ENCODE results near the gene MERTK. TPM values are rescaled to one million over a fixed set of nuclear protein-coding genes. Genes with fewer than 3 reads are reported as not detected.
"Not testable (repeated sequence)": the region's sequence is repeated elsewhere in the genome, so short reads cannot be mapped to it uniquely, and the experiment has no call there.

Gene MERTK
- total and polyA plus RNA-seq, 2 of the 13 experiments (the other 11 are each of a cell fraction or from before 2014, with no cell fraction given): 37.3 to 44.7 TPM

- TF ChIP-seq ZSCAN25 (CRISPR knock-in tag; IDR thresholded peaks at IDR 0.05) (no peak), HDAC1 (CRISPR knock-in tag; IDR thresholded peaks at IDR 0.05) (no peak), CC2D1A (CRISPR knock-in tag; IDR thresholded peaks at IDR 0.05) (no peak), BCL6 (CRISPR knock-in tag; IDR thresholded peaks at IDR 0.05) (no peak), DBP (CRISPR knock-in tag; IDR thresholded peaks at IDR 0.05; ENCODE audit: not compliant biosample characterization) (no peak)
These were observed 63.3 kb downstream of the MERTK start (continued) for GRCh38 chr2:111961663-111962062.

GRCh38 chr2:111963086-111963485, 64.7 kb downstream of the MERTK start:
- FAIRE-seq; H3K9me3 ChIP-seq (ENCODE audit: low read length); intact Hi-C loops (cut with micrococcal nuclease; ENCODE audit: unreplicated experiment); H3K27me3 ChIP-seq (ENCODE audit: control insufficient read depth in 1 of 2, insufficient read depth in 2 of 2, low read length in 2 of 2); H3K4me2 ChIP-seq (ENCODE audit: low read depth, low read length); POLR2A ChIA-PET; BruUV-seq (replicated peaks); H3K4me3 ChIP-seq (replicated peaks in 1 of 3; ENCODE audit: insufficient read depth in 1 of 3, low read depth in 2 of 3, low read length in 3 of 3); H2AFZ ChIP-seq (ENCODE audit: low read length); in situ Hi-C loops (cut with HindIII; ENCODE audit: extremely low pct_ligation_motif_present, low pct_unique_long_range_greater_than_20kb); H4K20me1 ChIP-seq (ENCODE audit: insufficient read depth, low read length); DNase-seq (ENCODE audit: low spot score); CTCF ChIA-PET (ENCODE audit: low intra/inter-chr PET ratio, low total read pairs); ATAC-seq; H3K9ac ChIP-seq (ENCODE audit: insufficient read depth, low read depth, low read length); H3K79me2 ChIP-seq (ENCODE audit: insufficient read depth, low read length): not testable (repeated sequence)
- peak overlapping the region; percentile 7 for H3K27ac ChIP-seq (ENCODE audit: extremely low read length, insufficient read depth, low read length)
- peaks cover 55% of the 10 kb centered on the region for H3K4me1 ChIP-seq (ENCODE audit: insufficient read depth, low read length)
- peaks cover 12 to 56% of the 10 kb centered on the region in 2 experiments; a peak in 4 of 5 replicates for H3K36me3 ChIP-seq (replicated peaks in 1 of 2; ENCODE audit: control insufficient read depth in 1 of 2, insufficient read depth in 2 of 2, low read length in 2 of 2)
- WGBS (ENCODE audit: low lambda C conversion rate): 82% methylated on average over 9 of the region's 9 CpGs
- TF ChIP-seq ZNF605 (CRISPR knock-in tag; IDR thresholded peaks at IDR 0.05): peak; percentile 40; the same call in 1 of the 2 replicates
- TF ChIP-seq ZBTB38 (CRISPR knock-in tag; IDR thresholded peaks at IDR 0.05): 0 out of 2 replicates have a peak, but pooled peaks have one; percentile 36
- TF ChIP-seq HOXA3 (CRISPR knock-in tag; IDR thresholded peaks at IDR 0.05): peak; percentile 8; the same call in 1 of the 2 replicates
